Thymus (tissue), 11 donors: ENCODE measurements around the gene MAPT. TPM values are rescaled to one million over a fixed set of nuclear protein-coding genes. Genes with fewer than 3 reads are reported as not detected.
"Not testable (repeated sequence)": the region's sequence is repeated elsewhere in the genome, so short reads cannot be mapped to it uniquely, and the experiment has no call there.

Experiments
- DNase-seq, 9 donors: peaks; one replicate each; pipeline ENCODE4 v3.0.0-alpha.2; 2013; ENCODE audit warnings: low spot score in 9 of 9, low read depth in 6 of 9, missing footprints in 1 of 9
- H3K27ac ChIP-seq, 2 donors: one replicate each; pipeline ENCODE4 v1.5.1; 2013; ENCODE audit warnings: control low read depth in 1 of 2, low read depth in 1 of 2, low read length in 1 of 2, mild to moderate bottlenecking in 1 of 2, moderate library complexity in 1 of 2
- H3K27me3 ChIP-seq, 2 donors: one replicate each; pipeline ENCODE4 v1.5.1; 2013; ENCODE audit warnings: low read length in 1 of 2; ENCODE audit not compliant: control insufficient read depth in 2 of 2, insufficient read depth in 1 of 2
- H3K36me3 ChIP-seq, 2 donors: one replicate each; pipeline ENCODE4 v1.5.1; 2013; ENCODE audit warnings: low read length in 1 of 2, mild to moderate bottlenecking in 1 of 2, moderate library complexity in 1 of 2; ENCODE audit not compliant: control insufficient read depth in 2 of 2, insufficient read depth in 2 of 2
- H3K4me1 ChIP-seq, 2 donors: one replicate each; pipeline ENCODE4 v1.5.1; 2013; ENCODE audit warnings: low read length in 2 of 2; ENCODE audit not compliant: control insufficient read depth in 2 of 2, insufficient read depth in 2 of 2
- H3K4me3 ChIP-seq, 2 donors: one replicate each; pipeline ENCODE4 v1.5.1; 2013; ENCODE audit warnings: low read length in 2 of 2, control low read depth in 1 of 2, mild to moderate bottlenecking in 1 of 2
- H3K9me3 ChIP-seq, 2 donors: one replicate each; pipeline ENCODE4 v1.5.1; 2013; ENCODE audit warnings: low read length in 1 of 2, mild to moderate bottlenecking in 1 of 2; ENCODE audit not compliant: control insufficient read depth in 2 of 2, insufficient read depth in 1 of 2
- WGBS: extraction: QIAGEN DNeasy Blood & Tissue Kit; methylation state at CpG from one replicate; pipeline ENCODE4 v1.1.7; 2013; 5-methylcytosine and 5-hydroxymethylcytosine counted together
- polyA plus RNA-seq: library from polyadenylated mRNA; stranded (reverse); fragments of 200-250 nt; gene quantifications from one replicate; pipeline ENCODE4 v1.2.3, GENCODE V29; 2013
- total RNA-seq: library from RNA; stranded (reverse); fragments of 120-200 nt; gene quantifications from one replicate; pipeline ENCODE4 v1.2.4, GENCODE V29; 2013
- donor health status: healthy.

MAPT gene
- total and polyA plus RNA-seq, 2 donors: 0.57 to 0.84 TPM

GRCh38 chr17:46002311-46002972, 108.1 kb downstream of the MAPT start:
- DNase-seq: peak; percentile 37 to 86 (median 67)
- Histone ChIP-seq H3K27me3 (peaks cover 0 to 2% of the 10 kb centered on the region in 2 donors), H3K9me3 (no peaks in the 10 kb centered on the region), H3K36me3 (no peaks in the 10 kb centered on the region), H3K27ac (no peak overlapping the region), H3K4me1 (no peaks in the 10 kb centered on the region), H3K4me3 (no peak overlapping the region)
- 32% methylated on average over 8 of the region's 8 CpGs for WGBS

- 79% methylated on average over 7 of the region's 7 CpGs for WGBS
- no peaks in the 10 kb centered on the region for H3K9me3 ChIP-seq
- H3K27me3 ChIP-seq: peaks cover 0 to 2% of the 10 kb centered on the region in 2 donors
- H3K4me3 ChIP-seq: no peak overlapping the region
- H3K27ac ChIP-seq: no peak overlapping the region
- H3K4me1 ChIP-seq: no peaks in the 10 kb centered on the region
- no peak for DNase-seq
- H3K36me3 ChIP-seq: no peaks in the 10 kb centered on the region
Observed at GRCh38 chr17:46002973-46003316, 108.6 kb downstream of the MAPT start.

- Histone ChIP-seq H3K4me1 (no peaks in the 10 kb centered on the region), H3K9me3 (no peaks in the 10 kb centered on the region), H3K27ac (no peak overlapping the region), H3K27me3 (peaks cover 0 to 4% of the 10 kb centered on the region in 2 donors), H3K4me3 (no peak overlapping the region), H3K36me3 (no peaks in the 10 kb centered on the region)
- WGBS: 79% methylated on average over 6 of the region's 6 CpGs
- DNase-seq: no peak
Observed at GRCh38 chr17:46003907-46004748, 109.8 kb downstream of the MAPT start.

GRCh38 chr17:46006082-46006481, 111.7 kb downstream of the MAPT start:
- WGBS: 97% methylated on average over 1 of the region's 1 CpG

GRCh38 chr17:46007461-46007965, 113.2 kb downstream of the MAPT start:
- no peak for DNase-seq
- Histone ChIP-seq H3K36me3 (no peaks in the 10 kb centered on the region), H3K27ac (no peak overlapping the region), H3K9me3 (no peaks in the 10 kb centered on the region), H3K4me3 (no peak overlapping the region), H3K4me1 (no peaks in the 10 kb centered on the region), H3K27me3 (peaks cover 0 to 3% of the 10 kb centered on the region in 2 donors)
- 97% methylated on average over 2 of the region's 2 CpGs for WGBS

More at GRCh38 chr17:46006082-46006481, 111.7 kb downstream of the MAPT start:
- not testable (repeated sequence) for H3K27me3 ChIP-seq, H3K4me1 ChIP-seq, H3K27ac ChIP-seq, DNase-seq, H3K4me3 ChIP-seq, H3K36me3 ChIP-seq, H3K9me3 ChIP-seq

GRCh38 chr17:46008591-46008990, 114.2 kb downstream of the MAPT start:
- Histone ChIP-seq H3K27ac (no peak overlapping the region), H3K36me3 (no peaks in the 10 kb centered on the region), H3K4me3 (no peak overlapping the region), H3K9me3 (no peaks in the 10 kb centered on the region), H3K4me1 (no peaks in the 10 kb centered on the region), H3K27me3 (peaks cover 0 to 3% of the 10 kb centered on the region in 2 donors)
- WGBS: 97% methylated on average over 9 of the region's 9 CpGs
- DNase-seq: no peak

- Histone ChIP-seq H3K4me1 (no peaks in the 10 kb centered on the region), H3K27ac (no peak overlapping the region), H3K27me3 (peaks cover 0 to 3% of the 10 kb centered on the region in 2 donors), H3K9me3 (no peaks in the 10 kb centered on the region), H3K4me3 (no peak overlapping the region), H3K36me3 (no peaks in the 10 kb centered on the region)
- no peak for DNase-seq
- WGBS: 91% methylated on average over 33 of the region's 33 CpGs
Observed at GRCh38 chr17:46009681-46010596, 115.6 kb downstream of the MAPT start.

- 89% methylated on average over 16 of the region's 16 CpGs for WGBS
- no peak for DNase-seq
- Histone ChIP-seq H3K27me3 (peaks cover 0 to 3% of the 10 kb centered on the region in 2 donors), H3K27ac (no peak overlapping the region), H3K4me3 (no peak overlapping the region), H3K4me1 (no peaks in the 10 kb centered on the region), H3K36me3 (no peaks in the 10 kb centered on the region), H3K9me3 (no peaks in the 10 kb centered on the region)
Observed at GRCh38 chr17:46010597-46011186, 116.3 kb downstream of the MAPT start.
